Adrenal gland (tissue), 12 donors: ENCODE measurements around the gene KYNU. TPM values are rescaled to one million over a fixed set of nuclear protein-coding genes. Genes with fewer than 3 reads are reported as not detected.

ENCODE experiments used
- DNase-seq, 7 donors: peaks; one replicate each; pipeline ENCODE4 v3.0.0-alpha.2; 2019 to 2020
- H3K27ac ChIP-seq, 5 donors: fragments of 200-600 bp; sonication (generic) in 4 of 5; 1 replicate in 3 of 5; 2 replicates in 2 of 5; pipeline versions ENCODE4 v1.5.1 to v1.8.0; 2016 to 2020; ENCODE audit warnings: mild to moderate bottlenecking in 1 of 5
- H3K27me3 ChIP-seq: fragments of 200-600 bp; 2 replicates; pipeline ENCODE4 v1.8.0; 2021
- H3K36me3 ChIP-seq, 2 donors: fragments of 200-600 bp; replicated peaks in 1 of 2; 1 replicate in 1 of 2; 2 replicates in 1 of 2; pipeline versions ENCODE4 v1.5.1 to v1.8.0; 2018 to 2022
- H3K4me1 ChIP-seq, 2 donors: fragments of 200-600 bp; replicated peaks in 1 of 2; 1 replicate in 1 of 2; 2 replicates in 1 of 2; pipeline versions ENCODE4 v1.5.1 to v1.8.0; 2018 to 2021
- H3K4me3 ChIP-seq, 4 donors: fragments of 200-600 bp; sonication (generic) in 3 of 4; one replicate each; pipeline ENCODE4 v1.5.1; 2016 to 2018
- H3K9me3 ChIP-seq, 3 donors: fragments of 200-600 bp; sonication (generic) in 1 of 3; replicated peaks in 1 of 3; 1 replicate in 2 of 3; 2 replicates in 1 of 3; pipeline versions ENCODE4 v1.5.1 to v1.8.0; 2016 to 2021
- POLR2A ChIP-seq, 2 donors: fragments of 450-650 bp; IDR thresholded peaks; one replicate each; pipeline ENCODE4 v1.6.1; 2017; ENCODE audit warnings: antibody characterized with exemption in 2 of 2, mild to moderate bottlenecking in 2 of 2, moderate library complexity in 1 of 2
- WGBS, 4 donors: extraction: QIAGEN DNeasy Blood & Tissue Kit in 2 of 4; methylation state at CpG; one replicate each; pipeline versions ENCODE4 v1.1.5 to v1.1.7; 2013 to 2017; 5-methylcytosine and 5-hydroxymethylcytosine counted together
- intact Hi-C, 2 donors: fragments of 100-400 bp; cut with DNase I; formaldehyde crosslinking; loops; one replicate each; pipeline versions ENCODE4 v1.14.1 to v1.15.0; 2022 to 2023
- polyA plus RNA-seq, 3 donors: library from polyadenylated mRNA; stranded (reverse); fragments of 200-250 nt in 2 of 3; fragments of 350-450 nt in 1 of 3; fragmentation: Illumina TruSeq in 1 of 3; extraction: RNeasy Lipid Tissue Mini Kit (QIAGEN cat#74804) in 1 of 3; gene quantifications; one replicate each; pipeline ENCODE4 v1.2.3, GENCODE V29; 2013 to 2014
- total RNA-seq, 9 donors: library from RNA; depleted of rRNA in 4 of 9; stranded (reverse); fragments of >200 nt in 4 of 9; fragments of 120-200 nt in 1 of 9; fragmentation: NEBNext Ultra II Directional in 1 of 9; extraction: Animal tissue kit (Norgen Biotek cat#: 25700) in 1 of 9; gene quantifications; one replicate each; pipeline versions ENCODE4 v1.1.0 to v1.2.4, GENCODE V29; 2013 to 2023
- TF ChIP-seq, protein P1 (sequence below), 6 experiments: fragments of 450-650 bp in 4 of 6; fragments of 200-600 bp in 2 of 6; sonication (generic) in 1 of 6; IDR thresholded peaks; 1 replicate in 5 of 6; 2 replicates in 1 of 6; pipeline versions ENCODE4 v1.5.1 to v1.8.0; 2016 to 2021; ENCODE audit warnings: antibody characterized with exemption in 6 of 6, mild to moderate bottlenecking in 2 of 6, moderate library complexity in 1 of 6
- donor health status: healthy with polysubstance abuse.
- donor health status: Bipolar disorder and iron deficiency.
- donor health status: DM: yes; HTN: yes; CAD: no.
- donor health status: DM: no; HTN: no; CAD: no.
- donor health status: DM: no; HTN: no; CAD: no.
- donor health status: DM: yes; HTN: yes; CAD: no.

KYNU gene
- total and polyA plus RNA-seq, 12 donors = 1.9 to 30.2 (median 9.2) TPM

DNA sequence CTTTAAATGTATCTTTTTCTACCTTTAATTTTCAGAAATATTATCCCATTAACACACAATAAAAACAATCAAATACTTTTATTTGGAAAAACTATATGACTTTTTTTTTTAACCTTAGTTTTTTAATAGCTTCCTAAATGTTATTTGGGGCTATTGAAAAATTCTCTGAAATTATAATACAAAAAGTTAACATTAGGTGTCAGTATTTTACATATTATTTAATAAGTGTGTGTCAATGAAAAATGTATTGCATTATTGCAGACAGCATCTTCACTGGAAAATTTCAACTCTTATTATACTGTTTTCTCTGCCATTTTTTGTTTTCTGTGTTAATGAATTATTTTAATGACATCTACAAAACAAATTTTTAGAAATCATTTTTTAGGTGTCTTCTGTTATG is 200.6 kb downstream of the KYNU start:
- no peaks in the 10 kb centered on the region for H3K9me3 ChIP-seq
- no peak overlapping the region for H3K4me3 ChIP-seq
- TF ChIP-seq, protein P1, sequence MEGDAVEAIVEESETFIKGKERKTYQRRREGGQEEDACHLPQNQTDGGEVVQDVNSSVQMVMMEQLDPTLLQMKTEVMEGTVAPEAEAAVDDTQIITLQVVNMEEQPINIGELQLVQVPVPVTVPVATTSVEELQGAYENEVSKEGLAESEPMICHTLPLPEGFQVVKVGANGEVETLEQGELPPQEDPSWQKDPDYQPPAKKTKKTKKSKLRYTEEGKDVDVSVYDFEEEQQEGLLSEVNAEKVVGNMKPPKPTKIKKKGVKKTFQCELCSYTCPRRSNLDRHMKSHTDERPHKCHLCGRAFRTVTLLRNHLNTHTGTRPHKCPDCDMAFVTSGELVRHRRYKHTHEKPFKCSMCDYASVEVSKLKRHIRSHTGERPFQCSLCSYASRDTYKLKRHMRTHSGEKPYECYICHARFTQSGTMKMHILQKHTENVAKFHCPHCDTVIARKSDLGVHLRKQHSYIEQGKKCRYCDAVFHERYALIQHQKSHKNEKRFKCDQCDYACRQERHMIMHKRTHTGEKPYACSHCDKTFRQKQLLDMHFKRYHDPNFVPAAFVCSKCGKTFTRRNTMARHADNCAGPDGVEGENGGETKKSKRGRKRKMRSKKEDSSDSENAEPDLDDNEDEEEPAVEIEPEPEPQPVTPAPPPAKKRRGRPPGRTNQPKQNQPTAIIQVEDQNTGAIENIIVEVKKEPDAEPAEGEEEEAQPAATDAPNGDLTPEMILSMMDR (IDR thresholded peaks at IDR 0.05) = no peak
- TF ChIP-seq POLR2A (IDR thresholded peaks at IDR 0.05) = no peak
- no peaks in the 10 kb centered on the region for H3K4me1 ChIP-seq
- intact Hi-C loops = no loop called here
- no peaks in the 10 kb centered on the region for H3K27me3 ChIP-seq
- H3K36me3 ChIP-seq = no peaks in the 10 kb centered on the region
- no peak overlapping the region for H3K27ac ChIP-seq
- DNase-seq = no peak

DNA sequence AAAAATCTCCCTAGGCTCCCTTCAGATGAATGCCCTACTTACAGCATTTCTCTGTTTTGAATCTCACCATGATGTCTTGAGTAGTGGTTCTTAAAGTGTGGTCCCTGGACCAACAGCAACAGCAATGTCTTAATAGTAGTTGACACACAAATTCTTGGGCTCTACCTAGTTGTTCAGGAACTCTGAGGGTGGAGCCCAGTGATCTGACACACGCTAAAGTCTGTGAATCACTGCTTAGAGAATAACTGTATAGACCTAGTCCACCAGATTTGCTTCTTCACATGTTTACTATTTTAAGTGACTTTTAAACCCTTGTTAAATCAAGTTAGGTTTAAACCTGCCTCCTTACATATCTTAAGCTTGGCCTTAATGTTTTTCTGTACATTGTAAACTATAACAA is 204.2 kb downstream of the KYNU start:
- H3K4me3 ChIP-seq = no peak overlapping the region
- no peaks in the 10 kb centered on the region for H3K9me3 ChIP-seq
- TF ChIP-seq POLR2A (IDR thresholded peaks at IDR 0.05) = no peak
- TF ChIP-seq, protein P1 (IDR thresholded peaks at IDR 0.05) = no peak
- intact Hi-C loops = no loop called here
- H3K27ac ChIP-seq = no peak overlapping the region
- 71 to 89% (median 77%) methylated on average over 1 of the region's 1 CpG for WGBS, 4 donors
- H3K27me3 ChIP-seq = no peaks in the 10 kb centered on the region
- H3K36me3 ChIP-seq = no peaks in the 10 kb centered on the region
- DNase-seq = no peak
- no peaks in the 10 kb centered on the region for H3K4me1 ChIP-seq

DNA sequence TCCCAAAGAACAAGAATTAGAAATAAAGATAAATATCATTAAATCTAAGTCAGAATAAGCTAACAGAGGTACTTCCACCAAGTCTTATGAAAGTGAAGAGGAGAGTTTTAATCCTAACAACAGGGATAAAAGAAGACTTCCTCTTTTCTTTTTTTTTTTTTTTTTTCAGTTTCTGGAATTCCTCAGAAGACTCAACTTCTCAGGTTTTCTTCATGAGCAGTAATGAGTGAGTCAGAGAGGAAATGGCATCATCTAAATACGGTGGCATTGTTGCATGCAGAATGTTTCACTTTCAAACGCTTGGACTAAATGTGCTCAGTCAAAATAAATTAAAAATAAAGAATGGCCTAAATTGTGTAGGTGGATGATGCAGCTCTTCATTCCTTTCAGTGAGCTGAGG is 206.2 kb downstream of the KYNU start:
- 49 to 63% (median 50%) methylated on average over 2 of the region's 2 CpGs for WGBS, 4 donors
- no peak overlapping the region for H3K4me3 ChIP-seq
- intact Hi-C loops = no loop called here

DNA sequence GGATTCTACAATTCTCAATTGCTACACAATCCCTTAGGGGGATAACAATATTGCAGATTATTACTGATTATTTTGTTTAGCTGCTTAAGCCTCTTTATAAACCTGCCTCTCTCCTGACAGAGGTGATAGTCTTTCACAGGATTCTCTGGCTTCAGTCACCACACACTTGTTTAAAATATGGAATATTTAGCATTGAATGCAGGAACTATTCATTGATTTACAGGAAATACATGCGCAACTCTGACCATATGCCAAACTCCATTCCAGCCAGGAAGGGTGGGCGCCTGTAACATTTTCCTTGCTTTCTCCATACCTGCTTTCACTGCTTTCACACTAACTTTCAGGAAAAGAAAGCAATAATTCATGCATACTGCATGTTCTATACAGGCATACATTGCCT is 207.0 kb downstream of the KYNU start:
- Histone ChIP-seq H3K27me3 (no peaks in the 10 kb centered on the region), H3K9me3 (no peaks in the 10 kb centered on the region), H3K4me3 (no peak overlapping the region), H3K4me1 (no peaks in the 10 kb centered on the region), H3K36me3 (no peaks in the 10 kb centered on the region), H3K27ac (no peak overlapping the region)
- 74 to 85% (median 81%) methylated on average over 2 of the region's 2 CpGs for WGBS, 4 donors
- TF ChIP-seq, protein P1 (IDR thresholded peaks at IDR 0.05) = no peak
- TF ChIP-seq POLR2A (IDR thresholded peaks at IDR 0.05) = no peak
- intact Hi-C loops = no loop called here
- DNase-seq = no peak

More for the DNA sequence above, 206.2 kb downstream of the KYNU start:
- Histone ChIP-seq H3K27me3 (no peaks in the 10 kb centered on the region), H3K4me1 (no peaks in the 10 kb centered on the region), H3K27ac (no peak overlapping the region), H3K9me3 (no peaks in the 10 kb centered on the region), H3K36me3 (no peaks in the 10 kb centered on the region)
- DNase-seq = no peak
- TF ChIP-seq, protein P1 (IDR thresholded peaks at IDR 0.05) = no peak
- no peak for TF ChIP-seq POLR2A (IDR thresholded peaks at IDR 0.05)
